C4-2B (cell line): ENCODE results near the gene NRXN3.

Source experiments
- H3K27ac ChIP-seq: fragments of 450-650 bp; 2 replicates; pipeline ENCODE4 v1.5.1; 2017
- CTCF ChIP-seq: fragments of 450-650 bp; conservative IDR thresholded peaks from 2 replicates; pipeline ENCODE4 v1.5.1; 2017; ENCODE audit warnings: mild to moderate bottlenecking
- ZFX ChIP-seq: fragments of 450-650 bp; IDR thresholded peaks from 2 replicates; pipeline ENCODE4 v1.6.1; 2017

The NRXN3 gene

GRCh38 chr14:78509516-78509915, 339.3 kb downstream of the NRXN3 start:
- no peak overlapping the region for H3K27ac ChIP-seq

DNA sequence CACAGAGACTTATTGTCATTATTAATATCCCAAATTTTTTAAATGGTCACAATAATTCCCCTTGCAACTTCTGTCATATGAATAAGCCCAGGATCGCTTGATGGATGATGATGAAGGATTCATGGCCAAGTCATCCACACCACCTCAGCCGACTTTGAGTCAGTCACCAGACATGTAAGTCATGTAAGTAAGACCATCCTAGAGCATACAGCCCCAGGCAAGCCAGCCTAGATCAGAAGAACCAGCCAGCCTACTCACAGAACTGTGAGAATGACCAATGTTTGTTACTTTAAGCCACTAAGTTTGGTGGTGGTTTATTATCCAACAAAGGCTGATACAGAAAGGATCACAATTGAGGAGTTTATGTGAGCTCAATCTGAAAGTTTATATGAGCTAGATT, 341.8 kb downstream of the NRXN3 start:
- no peak overlapping the region for H3K27ac ChIP-seq
- no peak for TF ChIP-seq CTCF
- TF ChIP-seq ZFX, result no peak

More at GRCh38 chr14:78509516-78509915, 339.3 kb downstream of the NRXN3 start:
- TF ChIP-seq CTCF (no peak), ZFX (no peak)

- TF ChIP-seq CTCF (no peak), ZFX (no peak)
- H3K27ac ChIP-seq, result no peak overlapping the region
Measured at GRCh38 chr14:78519863-78520262, 349.7 kb downstream of the NRXN3 start.

- no peak overlapping the region for H3K27ac ChIP-seq
- no peak for TF ChIP-seq CTCF
- TF ChIP-seq ZFX, result no peak
Measured at GRCh38 chr14:78524196-78524595, 354.0 kb downstream of the NRXN3 start.

DNA sequence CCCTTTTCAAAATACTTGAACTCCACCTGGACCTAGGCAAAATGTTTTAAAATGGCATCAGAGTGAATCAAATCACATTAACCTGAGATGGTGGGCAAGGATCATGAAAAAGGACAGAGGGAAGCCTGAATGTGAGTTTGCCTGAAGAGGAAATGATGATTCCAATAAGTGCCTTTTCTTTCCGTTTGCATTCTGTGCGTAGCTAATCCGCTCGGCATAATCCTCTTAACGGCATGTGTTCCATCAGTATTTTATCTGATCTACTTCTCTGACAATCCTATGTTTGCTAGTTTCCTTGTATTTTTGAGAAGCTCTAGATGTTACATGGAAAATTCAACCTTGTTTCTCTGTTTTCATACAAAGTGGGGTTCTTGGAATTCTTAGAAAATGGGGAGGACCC, 354.6 kb downstream of the NRXN3 start:
- TF ChIP-seq ZFX (no peak), CTCF (no peak)
- H3K27ac ChIP-seq, result no peak overlapping the region

DNA sequence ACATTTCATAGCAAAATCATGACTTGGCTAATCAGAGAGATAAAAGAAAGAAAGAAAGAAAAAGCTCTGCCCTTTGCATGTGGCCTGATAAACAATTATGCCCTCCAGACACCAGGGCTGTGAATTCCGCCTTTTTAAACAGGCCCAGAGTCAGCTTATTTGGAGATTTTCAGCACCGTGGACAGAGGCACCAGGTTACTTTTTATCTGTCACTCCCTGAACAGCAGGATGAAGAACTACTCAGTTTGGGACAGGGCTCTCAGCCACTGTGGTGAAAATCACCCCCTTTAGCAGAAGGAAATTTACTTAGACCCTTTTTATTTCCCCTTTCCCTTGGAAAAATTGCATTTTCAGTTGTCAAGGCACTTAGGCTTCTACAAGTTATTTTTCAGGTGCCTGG, 359.9 kb downstream of the NRXN3 start:
- H3K27ac ChIP-seq, result no peak overlapping the region
- TF ChIP-seq ZFX (no peak), CTCF (no peak)

DNA sequence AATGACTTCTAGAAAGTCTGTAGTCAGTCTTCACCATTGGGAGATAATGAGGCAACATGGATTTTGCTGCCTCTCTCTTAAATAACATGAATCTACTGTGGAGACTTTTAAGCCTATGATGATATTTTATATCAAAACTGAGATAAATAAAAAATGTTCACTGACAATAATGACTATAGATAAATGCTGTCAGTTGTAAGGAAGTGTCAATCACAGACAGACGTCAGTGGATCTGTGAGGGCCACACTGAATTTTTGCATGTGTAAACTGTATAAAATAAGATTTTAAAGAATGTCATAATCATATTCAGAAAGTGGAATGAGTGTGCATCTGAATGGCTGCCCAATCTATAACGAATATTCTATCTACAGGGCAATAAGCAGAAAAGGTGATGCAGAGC, 364.0 kb downstream of the NRXN3 start:
- TF ChIP-seq CTCF (no peak), ZFX (no peak)
- H3K27ac ChIP-seq, result no peak overlapping the region
